Liver (tissue), 9 donors: ENCODE measurements around the gene WDR7. TPM values are rescaled to one million over a fixed set of nuclear protein-coding genes. Genes with fewer than 3 reads are reported as not detected.

Experiments used
- DNase-seq: peaks from one replicate; pipeline ENCODE4 v3.0.0-alpha.2; 2017; ENCODE audit warnings: low spot score
- H3K27ac ChIP-seq, 2 donors: one replicate each; pipeline ENCODE4 v1.7.0; 2013; ENCODE audit warnings: inconsistent platforms in 2 of 2, low read length in 2 of 2, control low read depth in 1 of 2, low read depth in 1 of 2, mild to moderate bottlenecking in 1 of 2
- H3K27me3 ChIP-seq, 4 donors: one replicate each; pipeline versions ENCODE4 v1.6.1 to v1.7.0; 2013; ENCODE audit warnings: low read length in 3 of 4, inconsistent platforms in 1 of 4, mild to moderate bottlenecking in 1 of 4, moderate library complexity in 1 of 4; ENCODE audit not compliant: control insufficient read depth in 4 of 4, insufficient read depth in 4 of 4
- H3K36me3 ChIP-seq, 4 donors: one replicate each; pipeline versions ENCODE4 v1.6.1 to v1.7.0; 2013; ENCODE audit warnings: low read length in 3 of 4, mild to moderate bottlenecking in 3 of 4, low read depth in 1 of 4, moderate library complexity in 1 of 4; ENCODE audit not compliant: control insufficient read depth in 4 of 4, insufficient read depth in 3 of 4
- H3K4me1 ChIP-seq, 4 donors: one replicate each; pipeline versions ENCODE4 v1.6.1 to v1.7.0; 2013; ENCODE audit warnings: low read length in 3 of 4, mild to moderate bottlenecking in 3 of 4, moderate library complexity in 1 of 4; ENCODE audit not compliant: control insufficient read depth in 4 of 4, insufficient read depth in 4 of 4
- H3K4me3 ChIP-seq, 3 donors: one replicate each; pipeline versions ENCODE4 v1.6.1 to v1.7.0; 2013; ENCODE audit warnings: low read length in 3 of 3, control low read depth in 1 of 3, low read depth in 1 of 3, mild to moderate bottlenecking in 1 of 3
- H3K9ac ChIP-seq, 2 donors: one replicate each; pipeline ENCODE4 v1.7.0; 2013; ENCODE audit warnings: low read length in 2 of 2, mild to moderate bottlenecking in 2 of 2, moderate library complexity in 2 of 2, control low read depth in 1 of 2, low read depth in 1 of 2
- H3K9me3 ChIP-seq, 4 donors: one replicate each; pipeline versions ENCODE4 v1.6.1 to v1.7.0; 2013; ENCODE audit warnings: low read length in 3 of 4; ENCODE audit not compliant: control insufficient read depth in 4 of 4
- EGR1 ChIP-seq, 2 donors: IDR thresholded peaks; 2 replicates each; pipeline ENCODE4 v1.6.1; 2016 to 2018; ENCODE audit warnings: antibody characterized with exemption in 2 of 2, low read depth in 2 of 2
- FOXA1 ChIP-seq: IDR thresholded peaks from 2 replicates; pipeline ENCODE4 v1.6.1; 2016; ENCODE audit warnings: antibody characterized with exemption
- FOXA2 ChIP-seq: IDR thresholded peaks from 2 replicates; pipeline ENCODE4 v1.6.1; 2016; ENCODE audit warnings: antibody characterized with exemption
- GABPA ChIP-seq, 2 donors: IDR thresholded peaks in 1 of 2; conservative IDR thresholded peaks in 1 of 2; 2 replicates each; pipeline ENCODE4 v1.6.1; 2016; ENCODE audit warnings: antibody characterized with exemption in 2 of 2, mild to moderate bottlenecking in 1 of 2, moderate library complexity in 1 of 2
- HNF4A ChIP-seq, 2 donors: conservative IDR thresholded peaks; 2 replicates each; pipeline ENCODE4 v1.6.1; 2016; ENCODE audit warnings: antibody characterized with exemption in 2 of 2, mild to moderate bottlenecking in 2 of 2
- HNF4G ChIP-seq: IDR thresholded peaks from 2 replicates; pipeline ENCODE4 v1.6.1; 2016; ENCODE audit warnings: antibody characterized with exemption
- JUND ChIP-seq, 2 donors: IDR thresholded peaks; 2 replicates each; pipeline ENCODE4 v1.6.1; 2016; ENCODE audit warnings: antibody characterized with exemption in 2 of 2
- NR2F2 ChIP-seq: IDR thresholded peaks from 2 replicates; pipeline ENCODE4 v1.6.1; 2016; ENCODE audit warnings: antibody characterized with exemption
- RAD21 ChIP-seq, 2 donors: IDR thresholded peaks; 2 replicates each; pipeline ENCODE4 v1.6.1; 2016; ENCODE audit warnings: antibody characterized with exemption in 2 of 2, mild to moderate bottlenecking in 2 of 2
- REST ChIP-seq: IDR thresholded peaks from 2 replicates; pipeline ENCODE4 v1.6.1; 2016; ENCODE audit warnings: antibody characterized with exemption, mild to moderate bottlenecking
- RXRA ChIP-seq, 2 donors: IDR thresholded peaks; 2 replicates each; pipeline ENCODE4 v1.6.1; 2017 to 2018; ENCODE audit warnings: antibody characterized with exemption in 2 of 2, mild to moderate bottlenecking in 1 of 2
- SP1 ChIP-seq: IDR thresholded peaks from 2 replicates; pipeline ENCODE4 v1.6.1; 2018; ENCODE audit warnings: antibody characterized with exemption, mild to moderate bottlenecking
- YY1 ChIP-seq: IDR thresholded peaks from 2 replicates; pipeline ENCODE4 v1.6.1; 2016; ENCODE audit warnings: antibody characterized with exemption, mild to moderate bottlenecking
- WGBS: extraction: QIAGEN DNeasy Blood & Tissue Kit; methylation state at CpG from one replicate; pipeline ENCODE4 v1.1.7; 2013; 5-methylcytosine and 5-hydroxymethylcytosine counted together
- polyA plus RNA-seq, 2 donors: library from polyadenylated mRNA; stranded (reverse) in 1 of 2; unstranded in 1 of 2; fragments of 200-250 nt in 1 of 2; fragments of >200 nt in 1 of 2; fragmentation: Nextera tagmentation in 1 of 2; extraction: Ambion mirVana in 1 of 2; gene quantifications; one replicate each; pipeline versions ENCODE4 v1.2.1 to v1.2.3, GENCODE V29; 2013 to 2015
- total RNA-seq, 2 donors: library from RNA; depleted of rRNA; stranded (reverse); fragments of >200 nt; gene quantifications; one replicate each; pipeline ENCODE4 v1.2.3, GENCODE V29; 2014
- TF ChIP-seq, protein P1 (sequence below): IDR thresholded peaks from 2 replicates; pipeline ENCODE4 v1.6.1; 2016; ENCODE audit warnings: antibody characterized with exemption
- TF ChIP-seq, protein P2 (sequence below): IDR thresholded peaks from 2 replicates; pipeline ENCODE4 v1.6.1; 2016; ENCODE audit warnings: antibody characterized with exemption
- TF ChIP-seq, protein P3 (sequence below): fragments of 150-350 bp; IDR thresholded peaks from 2 replicates; pipeline ENCODE4 v1.5.1; 2017; ENCODE audit warnings: improper control_type of control experiment, low read depth, low read length; ENCODE audit not compliant: missing input control
- donor health status: healthy.
- donor health status: healthy.
- donor health status: healthy.
- donor health status: healthy.
- donor health status: healthy.

WDR7 gene
- total and polyA plus RNA-seq, 4 donors, result 4.5 to 26.6 (median 13.2) TPM

- no peaks in the 10 kb centered on the region for H3K9me3 ChIP-seq
- no peak for DNase-seq
- H3K4me1 ChIP-seq, result no peaks in the 10 kb centered on the region
- WGBS, result 82% methylated on average over 6 of the region's 6 CpGs
- H3K27me3 ChIP-seq, result no peaks in the 10 kb centered on the region
- H3K4me3 ChIP-seq, result no peak overlapping the region
- H3K36me3 ChIP-seq, result no peaks in the 10 kb centered on the region
- TF ChIP-seq, protein P1, sequence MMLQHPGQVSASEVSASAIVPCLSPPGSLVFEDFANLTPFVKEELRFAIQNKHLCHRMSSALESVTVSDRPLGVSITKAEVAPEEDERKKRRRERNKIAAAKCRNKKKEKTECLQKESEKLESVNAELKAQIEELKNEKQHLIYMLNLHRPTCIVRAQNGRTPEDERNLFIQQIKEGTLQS, result no peak
- TF ChIP-seq HNF4G (no peak), REST (no peak), JUND (IDR thresholded peaks at IDR 0.05) (no peak), NR2F2 (no peak), RAD21 (IDR thresholded peaks at IDR 0.05) (no peak), EGR1 (IDR thresholded peaks at IDR 0.05; ENCODE audit: low read depth in 2 of 2) (no peak), SP1 (no peak), YY1 (no peak), RXRA (IDR thresholded peaks at IDR 0.05) (no peak)
- TF ChIP-seq, protein P2, sequence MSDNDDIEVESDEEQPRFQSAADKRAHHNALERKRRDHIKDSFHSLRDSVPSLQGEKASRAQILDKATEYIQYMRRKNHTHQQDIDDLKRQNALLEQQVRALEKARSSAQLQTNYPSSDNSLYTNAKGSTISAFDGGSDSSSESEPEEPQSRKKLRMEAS, result no peak
- TF ChIP-seq, protein P3, sequence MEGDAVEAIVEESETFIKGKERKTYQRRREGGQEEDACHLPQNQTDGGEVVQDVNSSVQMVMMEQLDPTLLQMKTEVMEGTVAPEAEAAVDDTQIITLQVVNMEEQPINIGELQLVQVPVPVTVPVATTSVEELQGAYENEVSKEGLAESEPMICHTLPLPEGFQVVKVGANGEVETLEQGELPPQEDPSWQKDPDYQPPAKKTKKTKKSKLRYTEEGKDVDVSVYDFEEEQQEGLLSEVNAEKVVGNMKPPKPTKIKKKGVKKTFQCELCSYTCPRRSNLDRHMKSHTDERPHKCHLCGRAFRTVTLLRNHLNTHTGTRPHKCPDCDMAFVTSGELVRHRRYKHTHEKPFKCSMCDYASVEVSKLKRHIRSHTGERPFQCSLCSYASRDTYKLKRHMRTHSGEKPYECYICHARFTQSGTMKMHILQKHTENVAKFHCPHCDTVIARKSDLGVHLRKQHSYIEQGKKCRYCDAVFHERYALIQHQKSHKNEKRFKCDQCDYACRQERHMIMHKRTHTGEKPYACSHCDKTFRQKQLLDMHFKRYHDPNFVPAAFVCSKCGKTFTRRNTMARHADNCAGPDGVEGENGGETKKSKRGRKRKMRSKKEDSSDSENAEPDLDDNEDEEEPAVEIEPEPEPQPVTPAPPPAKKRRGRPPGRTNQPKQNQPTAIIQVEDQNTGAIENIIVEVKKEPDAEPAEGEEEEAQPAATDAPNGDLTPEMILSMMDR, result no peak
- no peak overlapping the region for H3K9ac ChIP-seq
- no peak overlapping the region for H3K27ac ChIP-seq
These were observed 387.2 kb downstream of the WDR7 start for GRCh38 chr18:57038395-57038794.

DNA sequence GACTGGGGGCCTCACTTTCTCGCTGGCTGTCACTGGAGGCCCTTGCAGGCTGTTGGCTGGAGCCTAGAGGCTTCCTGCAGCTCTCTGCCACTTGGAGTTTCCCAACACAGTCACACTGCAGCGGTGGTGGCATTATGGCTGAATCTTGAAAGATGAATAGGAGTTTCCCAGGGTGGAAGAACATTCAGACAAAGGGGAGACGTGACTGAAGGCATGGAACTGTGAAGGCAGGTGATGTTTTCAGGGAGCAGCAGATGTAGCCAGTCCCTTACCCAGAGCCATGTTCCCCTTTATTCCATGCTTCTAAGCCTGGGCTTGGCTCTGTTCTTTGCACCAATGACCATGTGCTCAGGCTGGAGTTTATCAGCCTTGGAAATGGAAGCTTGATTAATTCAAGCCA is 389.0 kb downstream of the WDR7 start:
- no peaks in the 10 kb centered on the region for H3K9me3 ChIP-seq
- H3K36me3 ChIP-seq, result no peaks in the 10 kb centered on the region
- no peak overlapping the region for H3K9ac ChIP-seq
- whole genome bisulfite sequencing, result 83% methylated on average over 3 of the region's 3 CpGs
- H3K27ac ChIP-seq, result no peak overlapping the region
- TF ChIP-seq FOXA1, result no peak
- TF ChIP-seq SP1, result no peak
- TF ChIP-seq, protein P3, result no peak
- no peak for TF ChIP-seq YY1
- no peak for TF ChIP-seq RXRA (IDR thresholded peaks at IDR 0.05)
- no peak for TF ChIP-seq EGR1 (IDR thresholded peaks at IDR 0.05; ENCODE audit: low read depth in 2 of 2)
- TF ChIP-seq HNF4G, result no peak
- TF ChIP-seq JUND (IDR thresholded peaks at IDR 0.05), result no peak
- TF ChIP-seq FOXA2, result no peak
- TF ChIP-seq, protein P1, result no peak
- no peak for TF ChIP-seq GABPA (IDR thresholded peaks at IDR 0.05 in 1 of 2, conservative IDR thresholded peaks at IDR 0.05 in 1 of 2)
- TF ChIP-seq NR2F2, result no peak
- TF ChIP-seq HNF4A (conservative IDR thresholded peaks at IDR 0.05), result no peak
- TF ChIP-seq, protein P2, result no peak
- TF ChIP-seq RAD21 (IDR thresholded peaks at IDR 0.05), result no peak
- H3K27me3 ChIP-seq, result no peaks in the 10 kb centered on the region
- no peaks in the 10 kb centered on the region for H3K4me1 ChIP-seq
- DNase-seq, result no peak
- no peak overlapping the region for H3K4me3 ChIP-seq
